ENCODE measurements around the gene ACSL6. TPM values are rescaled to one million over a fixed set of nuclear protein-coding genes. Genes with fewer than 3 reads are reported as not detected.

The ACSL6 gene
- total RNA-seq, 1 experiment from 2014 or later: 0.05 TPM

DNA sequence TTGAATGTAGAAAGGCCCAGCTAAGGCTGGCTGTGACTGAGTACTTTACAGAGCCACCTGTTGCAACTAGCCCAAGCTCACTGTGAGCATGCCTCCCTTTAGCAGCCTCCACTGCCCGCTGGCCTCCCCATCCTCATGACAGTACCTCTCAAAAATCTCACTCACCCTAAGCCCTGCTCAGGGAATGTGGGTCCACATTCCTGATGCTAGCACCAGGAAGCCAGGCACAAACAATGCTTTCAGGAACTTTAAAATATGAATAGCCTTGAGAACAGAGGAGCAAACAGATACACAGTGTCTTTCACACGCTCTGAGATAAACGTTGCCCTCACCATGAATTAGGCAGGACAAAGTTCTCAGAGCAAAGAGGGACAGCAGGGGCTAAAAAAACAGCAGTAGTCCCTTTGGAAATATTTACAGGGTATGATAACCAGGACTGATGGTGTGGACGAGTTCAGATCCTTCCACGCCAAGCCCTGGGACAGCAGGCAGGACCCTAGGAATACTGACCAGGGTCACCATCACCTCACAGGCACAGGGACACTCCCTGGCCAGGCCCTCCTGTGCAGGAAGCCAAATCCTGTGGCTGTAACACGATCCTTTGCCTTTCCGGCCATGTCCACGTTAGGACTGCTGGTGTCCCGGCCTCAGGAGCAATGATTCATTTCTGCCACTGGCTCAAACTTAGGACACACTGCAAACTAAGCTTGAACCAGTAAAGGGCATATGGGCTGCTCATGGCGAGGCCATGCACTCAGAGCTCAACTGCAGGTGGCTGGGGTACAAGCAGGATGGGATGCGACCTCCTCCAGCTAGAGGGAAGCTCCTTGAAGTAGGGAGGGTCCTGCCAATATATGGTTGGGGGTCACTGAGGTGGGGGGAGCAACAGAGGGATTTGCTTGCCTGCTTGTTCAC is 9.6 kb downstream of the ACSL6 start:
- DNase-seq (ENCODE audit: extremely low read depth, low read depth): no peak

DNA sequence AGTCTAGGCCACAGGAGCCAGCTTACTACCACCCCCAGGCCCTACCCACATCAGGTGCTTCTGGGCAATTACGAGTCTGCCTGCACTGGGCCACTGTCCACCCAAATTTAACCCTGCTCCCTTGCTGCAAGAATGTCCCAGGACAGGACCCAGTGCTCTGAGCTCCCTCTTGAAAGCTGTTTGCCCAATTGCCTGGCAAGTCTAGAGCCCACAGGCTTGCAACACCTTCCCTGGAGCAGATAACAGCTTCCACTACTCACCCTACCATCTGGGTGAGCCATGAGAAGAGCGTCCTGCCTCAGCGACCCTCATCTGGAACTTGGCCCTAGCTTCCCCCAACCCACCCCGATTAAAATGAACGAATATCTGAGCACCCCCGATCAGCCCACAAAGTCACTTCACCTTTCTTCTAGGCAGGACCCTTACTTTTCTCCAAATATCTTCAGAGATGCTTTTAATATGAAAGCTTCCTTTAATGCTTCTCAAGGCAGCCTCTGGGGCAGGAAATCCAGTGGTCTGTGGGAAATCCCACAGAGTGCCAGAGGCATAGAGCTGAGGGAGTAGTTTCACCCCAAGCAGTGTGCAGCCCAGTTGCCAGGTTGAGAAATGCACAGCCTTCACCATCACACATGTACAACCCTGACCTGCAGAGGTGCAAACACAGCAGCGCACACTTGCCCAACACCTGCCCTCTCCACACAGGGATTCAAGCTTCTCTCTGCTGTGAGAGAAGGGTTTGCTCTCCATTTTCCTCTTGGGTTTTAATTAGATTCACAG is 10.6 kb downstream of the ACSL6 start:
- DNase-seq (ENCODE audit: extremely low read depth, low read depth): no peak

DNA sequence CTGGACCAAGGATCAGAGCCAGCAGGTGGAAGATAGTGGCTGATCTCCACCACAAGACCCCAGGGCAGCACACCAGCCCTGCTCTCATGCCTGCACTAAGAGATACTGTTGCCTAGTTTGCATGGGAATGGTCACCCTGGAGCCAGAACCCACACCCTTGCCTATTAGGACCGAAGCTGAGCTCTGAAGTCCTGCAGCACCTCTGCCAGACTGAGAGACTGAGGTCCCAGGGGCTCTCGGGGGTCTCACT is 11.3 kb downstream of the ACSL6 start:
- DNase-seq (ENCODE audit: extremely low read depth, low read depth): no peak

DNA sequence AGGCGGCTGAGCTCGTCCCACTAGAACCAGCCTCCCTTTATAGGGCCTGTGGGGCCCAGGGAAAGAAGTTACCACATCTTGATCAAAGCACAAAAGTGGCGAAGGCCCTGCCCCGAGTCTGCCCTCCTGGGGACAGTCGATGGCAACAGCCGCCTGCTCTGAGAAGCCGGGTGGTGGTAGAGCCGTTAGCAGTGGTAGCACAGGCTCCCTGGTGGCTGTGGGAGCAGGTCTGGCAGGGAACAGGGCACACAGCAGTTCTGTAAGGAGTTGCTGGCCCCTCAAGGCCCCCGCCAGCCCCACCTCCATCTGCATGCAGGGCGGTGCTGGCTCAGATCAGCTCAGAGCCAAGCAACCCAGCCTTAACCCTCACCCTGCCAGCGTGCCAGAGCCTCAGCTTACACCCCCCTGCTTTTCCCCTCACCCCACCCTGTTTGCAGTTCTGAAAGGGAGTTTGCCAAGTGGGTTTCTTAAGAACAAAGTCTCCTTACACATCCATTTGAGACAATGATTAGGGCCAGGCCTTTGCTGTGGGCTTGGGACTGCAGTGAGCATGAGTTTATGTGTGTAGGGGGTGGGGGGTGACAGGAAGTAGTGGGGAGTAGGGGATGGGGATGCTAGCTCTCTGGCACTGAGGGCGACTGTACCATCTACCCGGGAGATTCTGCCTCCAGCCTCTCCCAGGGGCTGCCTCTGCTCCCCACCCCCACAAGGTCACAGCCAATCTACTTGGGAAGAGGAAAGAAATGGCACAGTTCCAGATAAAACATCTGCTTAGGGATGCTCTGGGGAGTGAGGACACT is 11.8 kb downstream of the ACSL6 start:
- DNase-seq (ENCODE audit: extremely low read depth, low read depth): no peak

DNA sequence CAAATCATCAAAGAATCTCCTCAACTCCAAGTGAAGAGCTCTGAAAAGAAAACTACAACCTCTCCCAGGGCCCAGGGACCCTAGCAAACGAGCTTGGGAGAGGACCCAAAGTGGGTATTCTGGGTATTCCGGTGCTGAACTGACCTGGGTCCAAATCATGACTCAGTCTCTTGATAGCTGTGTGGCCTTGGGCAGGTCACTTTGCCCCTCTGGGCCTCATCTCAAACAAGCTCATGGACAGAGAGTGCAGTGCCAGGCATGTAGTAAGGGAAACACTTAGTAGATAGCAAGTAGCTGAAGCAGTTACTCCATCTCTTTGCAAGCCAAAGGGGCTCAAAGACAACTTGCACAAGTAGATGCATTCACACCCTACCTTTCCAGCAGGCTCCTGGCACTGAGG is 12.4 kb downstream of the ACSL6 start:
- no peak for DNase-seq (ENCODE audit: extremely low read depth, low read depth)

DNA sequence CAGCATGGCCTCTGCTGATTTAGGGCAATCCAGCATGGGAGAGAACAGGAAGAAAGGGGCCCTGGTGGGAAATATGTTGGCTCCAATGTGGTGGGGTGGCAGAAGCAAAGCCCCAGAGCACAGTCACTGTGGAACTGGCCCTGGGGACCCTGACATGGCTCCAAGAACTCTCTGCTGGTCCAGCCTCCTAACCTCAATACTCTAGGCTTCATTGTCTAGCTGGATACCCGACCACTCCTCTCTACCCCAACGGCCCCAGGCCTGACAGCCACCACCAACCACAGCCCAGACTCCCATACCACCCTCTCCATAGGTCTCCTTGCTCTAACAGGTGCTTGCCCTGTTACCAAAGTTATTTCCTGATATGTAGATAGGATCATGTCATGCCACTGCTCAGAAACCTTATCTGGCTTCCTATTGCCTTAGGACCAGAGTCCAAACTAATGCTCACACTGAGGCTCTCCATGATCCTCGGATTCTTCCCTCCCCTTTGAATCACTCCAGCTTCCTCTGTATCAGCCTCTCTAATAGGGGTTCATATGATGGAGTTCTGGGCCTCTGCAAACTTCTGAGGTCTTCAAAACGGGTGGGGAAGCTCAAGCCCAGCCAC is 12.9 kb downstream of the ACSL6 start:
- DNase-seq (ENCODE audit: extremely low read depth, low read depth): no peak

DNA sequence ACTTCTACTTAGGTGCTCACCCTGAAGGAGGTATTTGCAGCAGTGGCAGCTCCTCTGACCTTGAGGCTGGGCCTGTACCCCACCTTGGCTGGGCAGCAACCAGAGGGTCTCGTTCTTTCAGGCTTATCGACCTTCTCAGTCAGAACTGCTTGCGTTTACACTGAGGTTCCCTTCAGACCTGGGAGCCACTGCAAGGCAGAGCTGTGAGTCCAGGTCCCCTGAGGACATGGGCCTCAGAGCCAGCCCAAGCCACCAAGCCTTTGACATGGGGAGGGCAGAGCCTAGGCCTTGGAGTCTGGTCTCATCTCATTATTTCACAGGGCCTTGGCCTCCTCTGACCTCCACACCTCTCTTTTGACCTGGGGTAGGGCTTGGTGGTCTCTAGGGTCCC is 13.7 kb downstream of the ACSL6 start:
- DNase-seq (ENCODE audit: extremely low read depth, low read depth): no peak

DNA sequence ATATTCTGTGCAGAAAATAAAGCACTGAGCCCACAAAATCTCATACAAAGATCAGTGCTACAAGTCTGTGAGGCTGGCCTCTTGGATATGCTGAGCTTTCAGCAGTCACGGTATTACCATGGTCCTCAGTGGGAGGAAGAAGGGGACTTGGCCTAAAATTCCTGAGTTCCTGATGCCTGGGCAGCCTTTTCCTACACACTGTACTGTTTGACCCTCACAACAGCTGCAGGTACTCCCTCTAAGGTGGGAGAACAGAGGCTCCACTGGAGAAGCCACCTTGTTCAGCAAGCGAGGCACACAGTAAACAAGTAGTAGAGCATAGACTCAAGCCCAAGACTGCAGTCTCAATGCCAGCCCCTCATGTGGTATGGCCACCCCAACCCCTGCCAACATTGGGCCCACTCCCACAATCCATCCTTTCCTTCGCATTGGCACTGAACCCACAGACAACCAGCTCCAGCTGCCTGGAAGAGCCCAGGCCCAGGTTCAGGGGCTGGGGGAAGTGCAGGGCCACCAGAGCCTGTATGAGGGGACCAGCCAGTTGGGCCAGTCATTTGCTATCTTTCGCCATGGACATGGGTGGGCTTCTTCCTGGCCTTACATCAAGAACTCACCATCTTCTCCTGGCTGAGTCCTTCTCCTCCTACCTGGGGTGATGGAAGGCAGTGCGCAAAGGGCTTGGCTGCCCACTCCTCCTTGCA is 14.3 kb downstream of the ACSL6 start:
- no peak for DNase-seq (ENCODE audit: extremely low read depth, low read depth)

DNA sequence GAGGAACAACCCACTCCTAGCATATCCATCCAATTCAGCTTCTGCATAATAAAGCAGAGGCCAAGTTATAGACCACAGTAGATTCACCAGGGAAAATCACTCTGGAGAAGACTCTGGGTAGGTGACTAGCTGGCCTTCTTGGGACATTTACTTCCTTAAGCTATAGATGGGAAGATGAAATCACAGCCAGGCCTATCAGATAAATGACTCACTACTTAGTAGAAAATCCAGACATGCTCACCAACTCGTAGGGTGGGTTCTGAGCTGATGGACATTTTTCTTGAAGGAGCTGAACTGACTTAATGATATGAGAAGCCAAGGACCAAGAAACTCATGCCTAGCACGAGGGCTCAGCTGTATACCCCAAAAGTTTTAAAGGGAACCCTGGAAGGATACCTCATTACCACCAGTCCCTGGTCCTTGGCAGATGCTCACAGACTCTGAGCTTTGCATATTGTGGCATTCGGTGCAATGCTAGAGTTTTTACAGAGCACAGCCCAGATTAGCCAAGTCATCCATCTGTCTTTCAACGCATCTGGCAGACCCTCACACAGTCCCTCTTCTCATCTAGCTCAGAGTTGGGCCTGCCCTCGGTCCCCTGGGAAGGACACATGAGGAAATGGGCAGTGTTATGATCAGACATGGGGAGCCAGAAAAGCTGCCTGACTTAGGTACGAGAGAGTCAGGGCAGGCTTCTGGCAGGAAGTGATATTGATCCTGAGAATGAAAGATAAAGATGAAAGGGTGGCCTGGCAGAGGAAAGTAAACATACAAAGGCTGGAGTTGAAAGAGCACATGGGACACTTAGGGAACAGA is 15.0 kb downstream of the ACSL6 start:
- DNase-seq (ENCODE audit: extremely low read depth, low read depth): no peak

DNA sequence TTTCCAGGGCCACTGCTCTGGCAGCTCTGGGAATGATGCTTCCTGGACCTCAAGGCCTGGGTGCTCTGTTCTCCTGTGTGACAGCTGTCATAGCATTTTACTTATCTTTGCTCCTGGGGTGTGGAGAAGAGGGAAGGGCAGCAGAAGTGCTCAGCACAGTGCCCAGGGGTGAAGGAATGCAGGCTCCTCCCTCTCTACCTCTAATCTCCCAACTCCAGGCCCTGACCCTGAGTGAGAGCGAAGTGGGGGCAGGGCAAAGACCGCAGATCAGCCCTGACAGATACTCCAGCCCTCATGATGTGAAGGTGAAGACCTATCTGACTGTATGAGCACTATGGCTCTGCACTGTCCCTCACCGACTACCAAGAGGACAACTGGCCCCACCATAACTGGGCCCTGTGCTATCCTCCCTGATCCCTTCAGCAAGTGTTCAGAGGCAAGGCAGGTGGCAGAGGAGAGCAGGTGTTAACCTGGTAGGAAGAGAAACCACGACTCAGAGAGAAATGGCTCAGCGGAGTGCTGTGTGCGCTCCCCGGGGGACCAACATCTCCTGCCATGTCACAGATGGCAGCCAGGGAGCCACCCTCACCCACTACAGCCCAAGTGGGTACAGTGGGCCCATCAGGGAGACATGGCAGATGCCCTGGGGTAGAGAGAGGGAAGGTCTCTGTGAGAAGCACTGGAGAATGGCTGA is 16.8 kb downstream of the ACSL6 start:
- DNase-seq (ENCODE audit: extremely low read depth, low read depth): no peak

DNA sequence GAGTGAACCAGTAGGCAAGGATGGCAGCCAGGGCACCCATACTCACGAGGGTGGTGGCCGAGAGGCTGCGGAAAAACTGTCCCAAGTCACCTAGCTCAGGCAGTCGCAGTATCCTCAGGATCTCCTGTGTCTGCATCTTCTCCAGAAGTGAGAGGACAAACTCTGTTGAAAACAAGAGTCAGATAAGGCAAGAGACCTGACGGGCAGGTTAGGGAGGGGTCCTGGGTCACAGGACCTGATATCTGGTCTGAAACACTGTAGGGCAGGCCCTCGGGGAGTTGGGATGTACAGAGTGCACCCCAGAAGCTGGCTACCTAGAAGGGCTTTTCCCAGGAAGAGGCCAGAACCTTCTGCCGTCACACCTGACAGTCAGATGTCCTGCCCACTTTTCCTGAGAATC is 17.4 kb downstream of the ACSL6 start:
- no peak for DNase-seq (ENCODE audit: extremely low read depth, low read depth)

DNA sequence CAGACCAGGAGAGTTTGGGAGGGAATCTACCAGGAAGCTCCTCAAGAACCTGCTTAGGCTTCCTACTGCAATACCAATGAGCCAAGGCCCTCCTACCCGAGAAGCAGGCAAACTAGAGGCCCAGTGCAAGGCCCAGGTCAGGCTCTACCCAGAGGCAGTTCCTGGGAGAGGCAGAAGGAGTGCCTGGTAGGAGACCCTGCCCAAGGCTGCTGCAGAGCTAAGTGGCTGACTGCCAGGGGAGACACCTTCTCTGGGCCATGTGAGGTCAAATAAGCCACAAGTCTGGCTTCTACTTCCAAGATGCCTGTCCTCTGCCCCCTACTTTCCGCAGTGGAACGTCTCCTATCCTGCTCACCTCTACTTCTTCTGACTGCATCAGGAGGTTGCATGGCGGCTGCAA is 17.8 kb downstream of the ACSL6 start:
- DNase-seq (ENCODE audit: extremely low read depth, low read depth): no peak

DNA sequence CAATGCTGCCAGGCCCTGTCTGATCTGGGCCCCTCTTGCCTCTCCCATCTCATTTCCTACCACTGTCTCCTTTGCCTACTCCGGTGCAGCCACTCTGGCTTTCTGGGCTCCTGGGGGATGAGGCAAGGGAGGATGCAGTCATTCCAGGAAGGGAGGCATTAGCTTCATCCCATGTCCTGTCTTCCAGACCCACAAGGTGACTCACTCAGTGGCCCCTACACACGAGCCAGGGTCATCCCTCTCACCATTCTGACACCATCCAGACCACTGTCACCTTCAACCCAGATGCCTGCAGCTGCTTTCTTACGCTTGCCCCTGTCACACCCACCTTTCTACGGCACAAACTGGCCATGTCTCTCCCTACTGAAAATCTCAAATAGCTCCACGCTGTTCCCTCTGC is 19.1 kb downstream of the ACSL6 start:
- DNase-seq (ENCODE audit: extremely low read depth, low read depth): no peak

DNA sequence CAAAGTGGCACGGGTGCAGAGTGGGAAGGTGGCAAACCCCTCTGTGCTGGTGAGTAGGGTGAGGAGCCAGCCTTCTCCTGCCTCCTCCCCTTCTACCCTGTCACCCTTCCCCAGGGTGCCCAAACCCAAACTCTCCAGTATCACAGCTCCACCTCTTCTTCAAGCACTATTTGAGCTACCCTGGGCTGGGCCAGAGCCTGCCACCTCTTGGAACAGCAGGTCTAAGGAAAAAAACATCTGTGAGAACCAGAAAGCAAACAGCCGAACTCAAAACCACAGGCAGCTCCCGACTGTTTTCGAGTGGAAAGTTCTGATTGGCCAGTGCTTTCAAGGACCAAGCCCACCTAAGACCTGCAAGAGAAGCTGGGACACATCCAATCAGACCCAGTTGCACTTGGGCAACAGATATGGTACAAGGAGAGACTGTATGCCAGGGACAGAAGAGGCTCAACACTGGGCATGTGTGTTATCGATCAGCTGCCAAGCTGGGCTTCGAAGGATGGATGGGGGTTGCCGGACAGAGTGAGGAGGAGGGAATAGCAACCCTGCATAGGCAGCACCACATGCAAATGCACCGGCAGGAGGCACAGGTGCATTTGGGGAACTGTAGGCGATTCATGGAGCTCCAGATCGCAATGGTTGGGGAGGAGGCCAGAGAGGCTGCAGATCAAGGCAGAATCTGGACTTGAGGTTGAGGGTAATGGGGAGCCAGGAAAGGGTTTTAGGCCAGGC is 19.7 kb downstream of the ACSL6 start:
- DNase-seq (ENCODE audit: extremely low read depth, low read depth): no peak

DNA sequence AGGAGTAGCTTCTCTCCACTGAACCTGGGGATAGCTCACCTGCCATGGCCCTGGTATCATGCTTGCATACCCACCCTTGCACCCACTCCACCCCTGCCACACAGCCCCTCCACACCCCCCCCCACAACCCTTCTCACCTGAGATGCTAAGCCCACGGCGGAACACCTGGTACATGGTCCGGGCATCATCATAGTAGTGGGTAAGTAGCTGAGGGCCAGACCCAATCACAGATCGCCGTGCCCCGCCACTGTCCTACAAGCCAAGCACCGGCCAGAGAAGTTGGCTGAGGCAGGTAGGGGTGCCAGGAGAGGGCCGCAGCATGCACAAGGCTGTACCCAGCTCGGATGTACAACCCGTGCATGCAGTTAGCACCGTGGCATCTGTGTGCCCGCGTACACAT is 20.7 kb downstream of the ACSL6 start:
- DNase-seq (ENCODE audit: extremely low read depth, low read depth): no peak

DNA sequence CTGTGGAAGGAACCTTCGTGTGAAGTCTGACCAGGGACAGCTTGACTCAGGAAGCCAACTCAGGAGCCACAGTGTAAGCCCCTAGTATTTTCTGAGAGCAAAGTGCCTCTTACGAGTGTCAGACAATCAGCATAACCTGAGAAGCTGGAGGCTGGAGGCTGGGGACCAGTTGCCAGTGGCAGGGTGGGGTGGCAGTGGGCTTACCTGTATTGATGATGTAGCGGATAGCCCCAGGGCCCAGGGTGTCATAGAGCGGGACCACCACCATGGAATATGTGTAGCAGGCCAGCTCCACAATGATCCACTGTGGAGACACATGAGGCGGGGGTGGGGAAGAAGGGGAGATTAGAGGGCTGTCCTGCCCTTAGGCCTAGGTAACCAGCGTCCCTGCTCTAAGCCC is 22.9 kb downstream of the ACSL6 start:
- DNase-seq (ENCODE audit: extremely low read depth, low read depth): no peak

DNA sequence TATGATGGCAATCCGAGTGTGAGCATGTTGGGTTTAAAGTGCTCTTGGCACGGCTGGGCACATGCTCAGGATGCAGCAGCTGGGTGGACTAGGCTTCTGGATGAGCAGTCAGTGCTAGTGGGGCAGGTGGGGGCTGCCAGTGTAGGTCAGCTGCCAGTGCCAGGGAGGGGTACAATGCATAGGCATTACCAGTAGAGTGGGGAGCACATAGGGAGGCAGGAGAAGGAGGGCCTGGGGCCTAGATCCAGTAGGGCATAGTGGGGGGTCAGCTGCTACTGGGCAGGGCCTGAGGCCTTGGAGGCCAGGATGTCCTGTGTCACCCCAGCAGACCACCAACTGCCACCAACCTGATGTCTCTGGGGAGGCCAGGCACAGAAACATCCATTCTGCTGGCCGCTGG is 24.2 kb downstream of the ACSL6 start:
- DNase-seq (ENCODE audit: extremely low read depth, low read depth): no peak

DNA sequence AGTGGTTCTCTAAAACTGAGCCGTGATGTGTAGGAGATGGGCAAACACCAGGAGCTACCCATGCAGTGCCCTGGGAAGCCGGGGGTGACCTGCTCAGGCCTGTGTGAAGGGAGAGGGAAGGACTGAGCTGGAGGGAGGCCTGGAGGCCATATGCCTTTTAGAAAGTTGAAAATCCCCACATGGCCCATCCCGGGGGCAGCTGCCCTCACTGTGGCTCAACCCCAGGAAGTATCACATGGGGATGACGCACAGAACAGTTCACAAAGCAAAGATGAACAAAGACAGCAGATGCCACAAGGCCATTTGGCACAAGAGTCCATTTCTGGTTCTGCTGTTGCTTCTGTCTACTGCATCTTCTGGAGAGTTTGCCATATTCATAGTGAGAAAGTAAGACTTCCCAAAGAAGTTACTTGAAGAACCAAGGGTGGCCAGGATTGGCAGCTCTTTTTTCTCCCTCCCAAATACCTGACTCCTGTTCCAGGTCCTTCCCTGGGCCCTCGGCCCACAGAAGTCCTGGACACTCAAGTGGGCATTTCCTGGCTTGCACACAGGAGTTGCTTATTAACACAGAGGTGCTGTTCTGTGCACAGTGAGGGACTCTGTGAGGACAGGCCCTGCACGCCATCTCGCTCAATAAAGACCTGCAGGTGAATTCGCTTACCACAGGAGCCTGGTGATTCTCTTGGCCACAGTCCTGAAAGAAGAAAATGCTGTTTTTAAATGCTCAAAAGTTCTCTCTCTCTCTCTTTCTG is 25.1 kb downstream of the ACSL6 start:
- DNase-seq (ENCODE audit: extremely low read depth, low read depth): no peak
